ENCODE measurements around the gene CCDC86.

Gene CCDC86

GRCh38 chr11:60871378-60872061 lies 29.6 kb downstream of the CCDC86 start:
- no peak for DNase-seq (ENCODE audit: low read depth)
- no peak for TF ChIP-seq CTCF (conservative IDR thresholded peaks at IDR 0.05; ENCODE audit: low read depth, low read length)
- H3K4me3 ChIP-seq (ENCODE audit: low read length), result no peak overlapping the region

- DNase-seq (ENCODE audit: low read depth), result no peak
These were observed 30.4 kb downstream of the CCDC86 start for GRCh38 chr11:60872124-60872960.

GRCh38 chr11:60872961-60873524 lies 31.1 kb downstream of the CCDC86 start:
- H3K4me3 ChIP-seq (ENCODE audit: low read length), result no peak overlapping the region
- no peak for DNase-seq (ENCODE audit: low read depth)
- no peak for TF ChIP-seq CTCF (conservative IDR thresholded peaks at IDR 0.05; ENCODE audit: low read depth, low read length)

More at GRCh38 chr11:60872124-60872960, 30.4 kb downstream of the CCDC86 start:
- H3K4me3 ChIP-seq (ENCODE audit: low read length), result no peak overlapping the region
- TF ChIP-seq CTCF (conservative IDR thresholded peaks at IDR 0.05; ENCODE audit: low read depth, low read length), result no peak

GRCh38 chr11:60873533-60873932 lies 31.6 kb downstream of the CCDC86 start:
- TF ChIP-seq CTCF (conservative IDR thresholded peaks at IDR 0.05; ENCODE audit: low read depth, low read length), result no peak

GRCh38 chr11:60874421-60875365 lies 32.8 kb downstream of the CCDC86 start:
- TF ChIP-seq CTCF (conservative IDR thresholded peaks at IDR 0.05; ENCODE audit: low read depth, low read length), result no peak
- no peak for DNase-seq (ENCODE audit: low read depth)
- H3K4me3 ChIP-seq (ENCODE audit: low read length), result no peak overlapping the region

More at GRCh38 chr11:60873533-60873932, 31.6 kb downstream of the CCDC86 start:
- H3K4me3 ChIP-seq (ENCODE audit: low read length), result no peak overlapping the region
- DNase-seq (ENCODE audit: low read depth), result no peak

GRCh38 chr11:60875366-60876167 lies 33.7 kb downstream of the CCDC86 start:
- H3K4me3 ChIP-seq (ENCODE audit: low read length), result no peak overlapping the region
- TF ChIP-seq CTCF (conservative IDR thresholded peaks at IDR 0.05; ENCODE audit: low read depth, low read length), result no peak
- no peak for DNase-seq (ENCODE audit: low read depth)
